ENCODE data around the gene EFR3B. TPM values are rescaled to one million over a fixed set of nuclear protein-coding genes. Genes with fewer than 3 reads are reported as not detected.

Gene EFR3B
- total RNA-seq, 4 donors from 2014 or later: under 0.01 to 1.4 (median 0.32) TPM

GRCh38 chr2:25053041-25053440 is 11.2 kb downstream of the EFR3B start:
- H3K36me3 ChIP-seq: no peaks in the 10 kb centered on the region

DNA sequence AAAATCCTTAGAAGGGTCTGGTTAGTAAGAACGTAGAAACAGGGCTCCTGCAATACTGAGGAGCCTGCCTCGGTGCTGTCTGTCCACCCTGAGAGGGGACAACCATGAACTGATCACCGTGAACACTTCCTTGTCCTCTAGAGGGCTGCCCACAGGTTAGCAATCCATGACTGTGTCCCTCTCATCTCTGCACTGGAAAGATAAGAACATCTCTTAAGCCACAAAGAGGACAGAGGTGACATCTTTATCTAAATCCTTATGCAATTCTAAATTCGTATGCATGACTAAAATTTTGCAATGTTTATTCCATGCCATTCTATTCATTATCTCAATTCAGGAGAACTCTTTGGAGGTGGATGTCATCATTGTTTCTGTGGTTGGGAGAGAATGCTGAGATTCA is 12.8 kb downstream of the EFR3B start:
- Histone ChIP-seq H3K4me3 (no peak overlapping the region), H3K36me3 (no peaks in the 10 kb centered on the region), H3K27me3 (peaks cover 0 to 2% (median 0%) of the 10 kb centered on the region in 4 donors), H3K9me3 (no peaks in the 10 kb centered on the region), H3K27ac (no peak overlapping the region), H3K4me1 (no peaks in the 10 kb centered on the region)
- 69 to 72% methylated on average over 4 of the region's 4 CpGs for WGBS, 2 donors
- DNase-seq: no peak
- TF ChIP-seq POLR2A (IDR thresholded peaks at IDR 0.05): no peak
- TF ChIP-seq, protein P1, sequence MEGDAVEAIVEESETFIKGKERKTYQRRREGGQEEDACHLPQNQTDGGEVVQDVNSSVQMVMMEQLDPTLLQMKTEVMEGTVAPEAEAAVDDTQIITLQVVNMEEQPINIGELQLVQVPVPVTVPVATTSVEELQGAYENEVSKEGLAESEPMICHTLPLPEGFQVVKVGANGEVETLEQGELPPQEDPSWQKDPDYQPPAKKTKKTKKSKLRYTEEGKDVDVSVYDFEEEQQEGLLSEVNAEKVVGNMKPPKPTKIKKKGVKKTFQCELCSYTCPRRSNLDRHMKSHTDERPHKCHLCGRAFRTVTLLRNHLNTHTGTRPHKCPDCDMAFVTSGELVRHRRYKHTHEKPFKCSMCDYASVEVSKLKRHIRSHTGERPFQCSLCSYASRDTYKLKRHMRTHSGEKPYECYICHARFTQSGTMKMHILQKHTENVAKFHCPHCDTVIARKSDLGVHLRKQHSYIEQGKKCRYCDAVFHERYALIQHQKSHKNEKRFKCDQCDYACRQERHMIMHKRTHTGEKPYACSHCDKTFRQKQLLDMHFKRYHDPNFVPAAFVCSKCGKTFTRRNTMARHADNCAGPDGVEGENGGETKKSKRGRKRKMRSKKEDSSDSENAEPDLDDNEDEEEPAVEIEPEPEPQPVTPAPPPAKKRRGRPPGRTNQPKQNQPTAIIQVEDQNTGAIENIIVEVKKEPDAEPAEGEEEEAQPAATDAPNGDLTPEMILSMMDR (IDR thresholded peaks at IDR 0.05): no peak
- intact Hi-C loops (cut with DNase I): no loop called here

More at GRCh38 chr2:25053041-25053440, 11.2 kb downstream of the EFR3B start:
- H3K4me3 ChIP-seq: no peak overlapping the region
- TF ChIP-seq, protein P1 (IDR thresholded peaks at IDR 0.05): no peak
- TF ChIP-seq POLR2A (IDR thresholded peaks at IDR 0.05): no peak
- H3K9me3 ChIP-seq: no peaks in the 10 kb centered on the region
- intact Hi-C loops (cut with DNase I): no loop called here
- H3K27me3 ChIP-seq: peaks cover 0 to 11% (median 0%) of the 10 kb centered on the region in 4 donors
- no peaks in the 10 kb centered on the region for H3K4me1 ChIP-seq
- no peak for DNase-seq
- 57% methylated on average over 1 of the region's 3 CpGs; no CpG with 5 or more reads in 1 of the 2 donors for WGBS, 2 donors
- H3K27ac ChIP-seq: no peak overlapping the region

GRCh38 chr2:25055376-25055920 is 13.6 kb downstream of the EFR3B start:
- no peaks in the 10 kb centered on the region for H3K4me1 ChIP-seq
- H3K36me3 ChIP-seq: no peaks in the 10 kb centered on the region
- TF ChIP-seq, protein P1 (IDR thresholded peaks at IDR 0.05): no peak
- no peak for TF ChIP-seq POLR2A (IDR thresholded peaks at IDR 0.05)
- H3K27ac ChIP-seq: no peak overlapping the region
- WGBS, 2 donors: 78 to 86% methylated on average over 9 of the region's 9 CpGs
- intact Hi-C loops (cut with DNase I): no loop called here
- no peak for DNase-seq
- H3K4me3 ChIP-seq: no peak overlapping the region
- no peaks in the 10 kb centered on the region for H3K27me3 ChIP-seq
- no peaks in the 10 kb centered on the region for H3K9me3 ChIP-seq

DNA sequence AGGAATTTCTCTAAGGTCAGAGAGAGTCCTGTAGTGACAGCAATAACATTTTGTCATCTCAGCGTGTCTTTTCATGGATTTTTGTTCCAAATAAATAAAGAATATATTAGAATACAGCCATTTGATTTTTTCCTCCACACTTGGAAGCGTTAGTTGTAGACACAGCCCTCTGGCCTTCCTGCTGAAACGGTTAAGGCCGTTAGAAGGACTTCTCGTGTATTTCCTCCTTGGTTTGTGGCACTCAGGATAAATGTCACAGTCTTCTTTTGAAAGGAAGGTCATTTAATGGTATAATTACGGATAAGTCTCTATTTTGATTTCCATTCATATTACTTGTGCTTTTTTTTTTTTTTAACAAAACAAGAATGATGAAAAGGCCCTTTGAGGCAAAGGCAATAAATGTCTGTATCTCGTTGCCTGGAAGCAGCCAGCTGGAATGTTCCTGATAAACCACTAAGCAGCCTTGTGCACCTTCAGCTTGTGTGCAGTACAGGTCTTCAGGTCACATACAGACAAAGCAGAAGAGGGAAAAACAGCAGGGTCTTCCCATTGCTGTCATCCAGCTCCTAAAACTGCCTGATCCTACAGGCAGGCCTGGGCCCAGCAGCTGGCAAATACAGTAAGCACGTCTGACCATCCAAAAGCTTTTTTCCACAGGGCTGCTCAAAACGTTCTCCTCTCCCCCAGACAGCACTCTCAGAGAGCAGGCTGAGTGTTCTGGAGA is 14.4 kb downstream of the EFR3B start:
- DNase-seq: no peak
- Histone ChIP-seq H3K36me3 (no peaks in the 10 kb centered on the region), H3K27ac (no peak overlapping the region), H3K27me3 (no peaks in the 10 kb centered on the region), H3K9me3 (no peaks in the 10 kb centered on the region), H3K4me1 (no peaks in the 10 kb centered on the region), H3K4me3 (no peak overlapping the region)
- no peak for TF ChIP-seq POLR2A (IDR thresholded peaks at IDR 0.05)
- TF ChIP-seq, protein P1 (IDR thresholded peaks at IDR 0.05): no peak
- WGBS, 2 donors: 75% methylated on average over 9 of the region's 9 CpGs
- intact Hi-C loops (cut with DNase I): no loop called here

DNA sequence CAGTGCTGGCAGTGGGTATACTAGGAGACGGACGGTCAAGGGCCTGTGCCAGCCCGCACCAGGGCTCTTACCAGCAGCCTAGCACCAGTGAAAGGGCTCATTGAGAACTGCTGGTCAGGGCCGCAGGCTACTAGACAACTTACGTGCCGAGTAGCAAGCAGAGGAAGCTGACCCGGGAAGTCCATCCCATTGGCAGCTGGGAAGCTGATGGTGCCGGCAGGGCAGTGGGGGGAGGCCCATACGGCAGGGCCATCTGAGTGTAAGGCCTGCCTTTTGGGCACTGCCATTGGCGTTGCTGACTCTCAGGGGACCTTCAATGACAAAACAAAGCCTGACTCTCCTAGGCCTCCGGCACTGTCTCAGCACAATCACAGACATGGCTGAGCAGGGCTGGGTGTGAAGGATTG is 20.6 kb downstream of the EFR3B start:
- Histone ChIP-seq H3K9me3 (peaks cover 0 to 7% (median 0%) of the 10 kb centered on the region in 3 donors), H3K27me3 (no peaks in the 10 kb centered on the region), H3K4me3 (no peak overlapping the region), H3K27ac (no peak overlapping the region), H3K4me1 (peaks cover 0 to 13% (median 0%) of the 10 kb centered on the region in 3 donors), H3K36me3 (no peaks in the 10 kb centered on the region)
- DNase-seq: no peak
- TF ChIP-seq POLR2A (IDR thresholded peaks at IDR 0.05): no peak
- TF ChIP-seq, protein P1 (IDR thresholded peaks at IDR 0.05): no peak
- intact Hi-C loops (cut with DNase I): no loop called here
- 84% methylated on average over 5 of the region's 11 CpGs; no CpG with 5 or more reads in 1 of the 2 donors for WGBS, 2 donors

Measured in esophagus squamous epithelium (tissue), 5 donors.